Calu3 (cell line): Measurements from ENCODE around the gene MAGI1. TPM values are rescaled to one million over a fixed set of nuclear protein-coding genes. Genes with fewer than 3 reads are reported as not detected.

Experiments used
- BruUV-seq: library from RNA; stranded (reverse); fragments of 400-500 nt; replicated peaks from 2 replicates; lab custom pipeline; 2021; lab: Mats Ljungman, UMichigan
- CTCF ChIA-PET: fragments of 300-600 bp; sonication (Branson Sonifier 250); formaldehyde crosslinking; loops from one replicate; lab custom pipeline; 2022; ENCODE audit warnings: antibody characterized with exemption; lab: Charles Lee
- DNase-seq: peaks from one replicate; pipeline ENCODE4 v3.0.0; 2022
- H3K27ac Mint-ChIP-seq: one replicate; pipeline ENCODE4 v1.8.0; 2022; ENCODE audit warnings: mixed read lengths; ENCODE audit not compliant: unreplicated experiment
- H3K27me3 Mint-ChIP-seq: one replicate; pipeline ENCODE4 v1.8.0; 2022; ENCODE audit warnings: mixed read lengths; ENCODE audit not compliant: unreplicated experiment
- H3K36me3 Mint-ChIP-seq: one replicate; pipeline ENCODE4 v1.8.0; 2022; ENCODE audit warnings: mild to moderate bottlenecking, moderate library complexity, mixed read lengths; ENCODE audit not compliant: insufficient read depth, unreplicated experiment
- H3K4me1 Mint-ChIP-seq: one replicate; pipeline ENCODE4 v1.8.0; 2022; ENCODE audit warnings: mild to moderate bottlenecking, low read depth, mixed read lengths; ENCODE audit not compliant: unreplicated experiment
- H3K4me3 Mint-ChIP-seq: one replicate; pipeline ENCODE4 v1.8.0; 2022; ENCODE audit warnings: mild to moderate bottlenecking, low read depth, moderate library complexity, mixed read lengths; ENCODE audit not compliant: unreplicated experiment
- H3K9me3 Mint-ChIP-seq: one replicate; pipeline ENCODE4 v1.8.0; 2022; ENCODE audit warnings: low read depth, mixed read lengths; ENCODE audit not compliant: unreplicated experiment
- intact Hi-C: fragments of 100-400 bp; cut with micrococcal nuclease; formaldehyde crosslinking; loops from one replicate; pipeline ENCODE4 v1.10.0; 2022; ENCODE audit not compliant: unreplicated experiment
- total RNA-seq: library from RNA; stranded (reverse); gene quantifications from 2 replicates; pipeline ENCODE4 v1.2.3, GENCODE V29; 2022
- TF ChIP-seq, protein P1 (sequence below): fragments of 200-600 bp; IDR thresholded peaks from one replicate; pipeline ENCODE4 v1.8.0; 2022; ENCODE audit warnings: antibody characterized with exemption; ENCODE audit not compliant: unreplicated experiment

MAGI1 gene
- total RNA-seq, 1 experiment from 2014 or later: 76.4 TPM

DNA sequence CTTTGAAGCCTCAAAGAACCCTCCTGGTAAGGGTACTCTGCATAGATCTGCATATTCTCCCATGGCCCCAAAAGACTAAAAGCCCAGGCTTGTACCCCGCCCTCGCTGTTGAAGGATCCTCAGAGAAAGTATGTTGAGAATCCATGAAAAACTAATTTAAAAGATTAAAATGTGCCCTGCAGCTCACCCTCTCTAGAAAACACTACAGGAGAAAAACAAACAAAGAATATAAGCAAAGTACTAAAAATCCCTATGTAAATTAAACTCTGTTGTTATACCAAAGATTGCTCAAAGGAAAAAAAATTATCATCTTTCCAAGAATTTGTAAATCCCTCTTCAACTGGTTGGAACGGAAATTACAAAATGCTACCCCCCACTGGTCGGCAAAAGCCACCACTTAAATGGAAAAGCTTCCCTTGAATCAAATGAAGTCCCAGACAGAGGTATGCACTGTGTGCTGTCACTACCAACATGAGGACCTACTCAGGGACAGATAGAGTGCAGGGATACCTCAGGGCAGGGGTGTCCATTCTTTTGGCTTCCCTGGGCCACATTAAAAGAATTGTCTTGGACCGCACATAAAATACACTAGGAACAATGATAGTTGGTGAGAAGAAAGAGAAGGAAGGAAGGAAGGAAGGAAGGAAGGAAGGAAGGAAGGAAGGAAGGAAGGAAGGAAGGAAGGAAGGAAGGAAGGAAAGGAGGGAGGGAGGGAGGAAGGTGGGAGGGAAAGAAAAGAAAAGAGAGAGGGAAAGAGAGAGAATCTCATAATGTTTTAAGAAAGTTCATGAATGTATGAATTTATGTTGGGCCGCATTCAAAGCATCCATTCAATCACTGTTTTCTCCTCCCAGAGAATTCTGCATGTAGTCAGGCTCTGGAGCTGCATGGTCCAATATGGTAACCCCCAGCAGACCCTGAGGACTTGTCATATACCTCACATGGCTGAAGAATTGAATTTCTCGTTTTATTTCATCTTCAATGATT, 88.1 kb downstream of the MAGI1 start:
- Mint-ChIP-seq H3K4me3 (no peak overlapping the region), H3K27me3 (no peaks in the 10 kb centered on the region), H3K36me3 (peaks cover 45% of the 10 kb centered on the region), H3K4me1 (peaks cover 78% of the 10 kb centered on the region), H3K9me3 (no peaks in the 10 kb centered on the region), H3K27ac (peak overlapping the region; percentile 82)
- TF ChIP-seq, protein P1, sequence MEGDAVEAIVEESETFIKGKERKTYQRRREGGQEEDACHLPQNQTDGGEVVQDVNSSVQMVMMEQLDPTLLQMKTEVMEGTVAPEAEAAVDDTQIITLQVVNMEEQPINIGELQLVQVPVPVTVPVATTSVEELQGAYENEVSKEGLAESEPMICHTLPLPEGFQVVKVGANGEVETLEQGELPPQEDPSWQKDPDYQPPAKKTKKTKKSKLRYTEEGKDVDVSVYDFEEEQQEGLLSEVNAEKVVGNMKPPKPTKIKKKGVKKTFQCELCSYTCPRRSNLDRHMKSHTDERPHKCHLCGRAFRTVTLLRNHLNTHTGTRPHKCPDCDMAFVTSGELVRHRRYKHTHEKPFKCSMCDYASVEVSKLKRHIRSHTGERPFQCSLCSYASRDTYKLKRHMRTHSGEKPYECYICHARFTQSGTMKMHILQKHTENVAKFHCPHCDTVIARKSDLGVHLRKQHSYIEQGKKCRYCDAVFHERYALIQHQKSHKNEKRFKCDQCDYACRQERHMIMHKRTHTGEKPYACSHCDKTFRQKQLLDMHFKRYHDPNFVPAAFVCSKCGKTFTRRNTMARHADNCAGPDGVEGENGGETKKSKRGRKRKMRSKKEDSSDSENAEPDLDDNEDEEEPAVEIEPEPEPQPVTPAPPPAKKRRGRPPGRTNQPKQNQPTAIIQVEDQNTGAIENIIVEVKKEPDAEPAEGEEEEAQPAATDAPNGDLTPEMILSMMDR: no peak
- CTCF ChIA-PET: no interaction called here
- intact Hi-C loops: loop anchor here (5.0 kb wide), 4 partner anchors 38 to 247 kb away; no protein-coding TSS in a partner anchor
- DNase-seq: no peak
- no TSS peak for BruUV-seq

DNA sequence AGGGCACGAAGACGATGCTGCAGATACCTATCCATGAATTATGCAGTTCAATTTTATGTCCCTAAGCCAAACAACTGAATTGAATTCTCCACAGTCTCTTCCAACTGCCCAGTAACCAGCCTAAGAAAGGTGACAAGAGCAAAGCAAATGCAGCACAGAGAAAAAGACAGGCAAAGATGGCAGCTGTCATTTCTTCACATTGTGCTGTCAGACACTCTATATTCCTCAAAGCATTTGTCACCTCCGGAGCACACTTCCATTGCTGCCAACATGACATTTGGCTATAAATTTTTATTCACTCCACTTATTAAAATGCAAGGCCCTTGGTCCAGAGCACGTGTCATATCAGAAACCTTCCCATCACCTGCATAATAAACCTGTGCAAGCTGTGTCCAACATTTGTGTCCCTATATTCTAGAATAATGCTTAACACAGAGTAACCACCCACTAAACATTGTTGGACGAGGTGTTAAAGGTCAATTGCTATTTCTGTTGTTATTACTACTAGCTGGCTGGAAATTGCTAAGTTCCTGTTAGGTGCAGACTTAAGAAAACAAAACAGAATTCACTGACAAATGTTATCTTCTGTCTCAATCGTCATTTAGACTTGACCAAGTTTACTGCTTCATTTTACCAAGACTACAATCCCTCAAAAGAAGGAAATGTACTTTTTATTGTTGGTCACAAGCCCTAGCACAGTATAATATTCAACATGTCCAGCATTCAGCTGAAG, 89.7 kb downstream of the MAGI1 start:
- Mint-ChIP-seq H3K4me1 (peaks cover 66% of the 10 kb centered on the region), H3K36me3 (peaks cover 44% of the 10 kb centered on the region), H3K27me3 (no peaks in the 10 kb centered on the region), H3K4me3 (peak overlapping the region; percentile 33), H3K27ac (peak overlapping the region; percentile 78), H3K9me3 (no peaks in the 10 kb centered on the region)
- no peak for DNase-seq
- TF ChIP-seq, protein P1: no peak
- BruUV-seq: no TSS peak
- CTCF ChIA-PET: interaction anchor here (0.5 to 0.7 kb wide), 3 partner anchors 13 to 246 kb away, joined by 3 to 5 read pairs (median 3); no protein-coding TSS in a partner anchor
- intact Hi-C loops: no loop called here

DNA sequence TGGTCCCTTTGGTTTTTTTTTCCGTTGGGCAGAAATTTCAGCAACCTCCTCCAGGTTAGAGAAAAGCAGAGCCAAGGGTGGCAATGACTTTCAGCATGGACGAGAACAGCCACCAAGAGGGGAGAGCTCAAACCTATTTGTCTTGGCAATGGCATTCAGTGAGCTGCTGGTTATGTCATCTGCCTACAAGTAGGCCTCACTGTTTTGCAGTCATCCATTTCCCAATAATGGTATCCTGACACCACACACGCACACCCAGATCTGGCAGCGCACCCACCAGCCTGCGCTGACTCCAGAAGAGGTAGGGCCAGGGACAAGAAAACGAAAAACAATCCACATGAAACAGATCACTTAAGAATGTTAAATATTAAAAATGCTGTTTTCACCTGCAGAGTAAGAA, 92.3 kb downstream of the MAGI1 start:
- peak overlapping the region; percentile 60 for H3K27ac Mint-ChIP-seq
- intact Hi-C loops: no loop called here
- DNase-seq: peak; percentile 50
- CTCF ChIA-PET: interaction anchor here (1.0 to 1.6 kb wide), 3 partner anchors 18 to 89 kb away, joined by 3 read pairs; no protein-coding TSS in a partner anchor
- H3K27me3 Mint-ChIP-seq: no peaks in the 10 kb centered on the region
- no peak overlapping the region for H3K4me3 Mint-ChIP-seq
- peaks cover 20% of the 10 kb centered on the region for H3K36me3 Mint-ChIP-seq
- BruUV-seq: no TSS peak
- TF ChIP-seq, protein P1: no peak
- H3K9me3 Mint-ChIP-seq: no peaks in the 10 kb centered on the region
- H3K4me1 Mint-ChIP-seq: peaks cover 45% of the 10 kb centered on the region

DNA sequence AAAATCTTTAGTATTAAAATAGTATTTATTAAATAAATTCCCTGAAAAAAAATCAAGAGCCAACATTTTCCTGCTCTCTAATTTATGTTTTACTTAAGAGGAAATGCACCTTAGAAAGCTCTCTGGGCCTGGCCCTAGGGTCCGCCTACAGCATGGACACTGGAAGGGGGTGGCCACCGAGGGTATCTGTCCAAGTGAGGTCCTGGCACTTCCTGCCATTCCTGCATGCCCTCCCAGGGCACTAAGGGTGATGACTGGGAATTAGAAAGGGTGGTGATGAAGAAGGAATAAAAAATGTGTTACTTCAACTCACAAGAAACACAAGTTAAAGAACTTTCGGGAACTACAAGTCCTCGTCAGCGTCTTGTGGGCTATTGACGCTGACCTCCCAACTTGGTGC, 92.8 kb downstream of the MAGI1 start:
- H3K36me3 Mint-ChIP-seq: peaks cover 20% of the 10 kb centered on the region
- no peaks in the 10 kb centered on the region for H3K9me3 Mint-ChIP-seq
- H3K27me3 Mint-ChIP-seq: no peaks in the 10 kb centered on the region
- TSS peak; percentile 83 for BruUV-seq
- CTCF ChIA-PET: interaction anchor here (1.0 to 1.6 kb wide), 3 partner anchors 18 to 89 kb away, joined by 3 read pairs; no protein-coding TSS in a partner anchor
- H3K27ac Mint-ChIP-seq: peak overlapping the region; percentile 60
- H3K4me3 Mint-ChIP-seq: no peak overlapping the region
- H3K4me1 Mint-ChIP-seq: peaks cover 42% of the 10 kb centered on the region
- TF ChIP-seq, protein P1: no peak
- intact Hi-C loops: no loop called here
- no peak for DNase-seq
